Spleen (tissue), 11 donors: ENCODE data around the gene ONECUT3. TPM values are rescaled to one million over a fixed set of nuclear protein-coding genes. Genes with fewer than 3 reads are reported as not detected.

Source experiments
- DNase-seq: peaks from one replicate; pipeline ENCODE4 v3.0.0-alpha.2; 2020
- H3K27ac ChIP-seq, 8 donors: fragments of 200-600 bp; sonication (generic) in 7 of 8; 1 replicate in 4 of 8; 2 replicates in 4 of 8; pipeline versions ENCODE4 v1.5.0 to v1.8.0; 2016 to 2021; ENCODE audit warnings: inconsistent platforms in 4 of 8, mild to moderate bottlenecking in 4 of 8, moderate library complexity in 1 of 8
- H3K27me3 ChIP-seq, 7 donors: fragments of 200-600 bp; sonication (generic) in 6 of 7; replicated peaks in 1 of 7; 1 replicate in 4 of 7; 2 replicates in 3 of 7; pipeline versions ENCODE4 v1.5.0 to v1.8.0; 2016 to 2021; ENCODE audit warnings: inconsistent platforms in 3 of 7, mild to moderate bottlenecking in 1 of 7
- H3K36me3 ChIP-seq, 6 donors: fragments of 200-600 bp; sonication (generic) in 5 of 6; 1 replicate in 4 of 6; 2 replicates in 2 of 6; pipeline versions ENCODE4 v1.5.0 to v1.8.0; 2016 to 2021; ENCODE audit warnings: inconsistent platforms in 2 of 6
- H3K4me1 ChIP-seq, 6 donors: fragments of 200-600 bp; sonication (generic) in 5 of 6; 1 replicate in 3 of 6; 2 replicates in 3 of 6; pipeline versions ENCODE4 v1.5.0 to v1.8.0; 2016 to 2021; ENCODE audit warnings: inconsistent platforms in 3 of 6
- H3K4me3 ChIP-seq, 8 donors: fragments of 200-600 bp; sonication (generic) in 7 of 8; 1 replicate in 4 of 8; 2 replicates in 4 of 8; pipeline versions ENCODE4 v1.5.0 to v1.8.0; 2016 to 2021; ENCODE audit warnings: inconsistent platforms in 4 of 8, mild to moderate bottlenecking in 4 of 8, moderate library complexity in 2 of 8
- H3K9me3 ChIP-seq, 8 donors: fragments of 200-600 bp; sonication (generic) in 7 of 8; 1 replicate in 4 of 8; 2 replicates in 4 of 8; pipeline versions ENCODE4 v1.5.0 to v1.8.0; 2016 to 2021; ENCODE audit warnings: inconsistent platforms in 4 of 8
- POLR2A ChIP-seq, 3 donors: fragments of 450-650 bp; IDR thresholded peaks; one replicate each; pipeline ENCODE4 v1.5.1; 2017; ENCODE audit warnings: antibody characterized with exemption in 3 of 3, mild to moderate bottlenecking in 1 of 3
- POLR2AphosphoS5 ChIP-seq, 3 donors: sonication (generic); formaldehyde crosslinking; IDR thresholded peaks; one replicate each; pipeline ENCODE4 v1.5.1; 2017; ENCODE audit warnings: antibody characterized with exemption in 3 of 3
- WGBS, 5 donors: extraction: QIAGEN DNeasy Blood & Tissue Kit in 3 of 5; methylation state at CpG; one replicate each; pipeline versions ENCODE4 v1.1.5 to v1.1.7; 2013 to 2018; 5-methylcytosine and 5-hydroxymethylcytosine counted together
- intact Hi-C: fragments of 100-400 bp; cut with DNase I; formaldehyde crosslinking; loops from one replicate; pipeline ENCODE4 v1.15.0; 2023; ENCODE audit warnings: low total_unique reads
- polyA plus RNA-seq, 3 donors: library from polyadenylated mRNA; stranded (reverse); fragments of 200-250 nt; gene quantifications; one replicate each; pipeline ENCODE4 v1.2.1, GENCODE V29; 2013
- total RNA-seq, 7 donors: library from RNA; depleted of rRNA in 3 of 7; stranded (reverse); fragments of >200 nt in 3 of 7; fragmentation: NEBNext Ultra II Directional in 4 of 7; extraction: Animal tissue kit (Norgen Biotek cat#: 25700) in 4 of 7; gene quantifications; one replicate each; pipeline versions ENCODE4 v1.1.0 to v1.2.1, GENCODE V29; 2016 to 2021
- TF ChIP-seq, protein P1 (sequence below), 11 experiments: fragments of 200-600 bp in 7 of 11; fragments of 450-650 bp in 4 of 11; sonication (generic) in 4 of 11; IDR thresholded peaks in 8 of 11; conservative IDR thresholded peaks in 3 of 11; 1 replicate in 7 of 11; 2 replicates in 4 of 11; pipeline versions ENCODE4 v1.4.0 to v1.8.0; 2016 to 2021; ENCODE audit warnings: antibody characterized with exemption in 11 of 11, inconsistent platforms in 4 of 11, mild to moderate bottlenecking in 1 of 11
- donor health status: healthy with polysubstance abuse.
- donor health status: DM: no; HTN: no; CAD: no; lungs with moderate emphysema.
- donor health status: DM: no; HTN: no; CAD: no.
- donor health status: Bipolar disorder and iron deficiency.
- donor health status: healthy.
- donor health status: DM: no; HTN: no; CAD: no.
- donor health status: DM: yes; HTN: yes; CAD: no.

ONECUT3 gene
- total and polyA plus RNA-seq, 10 donors = not detected

DNA sequence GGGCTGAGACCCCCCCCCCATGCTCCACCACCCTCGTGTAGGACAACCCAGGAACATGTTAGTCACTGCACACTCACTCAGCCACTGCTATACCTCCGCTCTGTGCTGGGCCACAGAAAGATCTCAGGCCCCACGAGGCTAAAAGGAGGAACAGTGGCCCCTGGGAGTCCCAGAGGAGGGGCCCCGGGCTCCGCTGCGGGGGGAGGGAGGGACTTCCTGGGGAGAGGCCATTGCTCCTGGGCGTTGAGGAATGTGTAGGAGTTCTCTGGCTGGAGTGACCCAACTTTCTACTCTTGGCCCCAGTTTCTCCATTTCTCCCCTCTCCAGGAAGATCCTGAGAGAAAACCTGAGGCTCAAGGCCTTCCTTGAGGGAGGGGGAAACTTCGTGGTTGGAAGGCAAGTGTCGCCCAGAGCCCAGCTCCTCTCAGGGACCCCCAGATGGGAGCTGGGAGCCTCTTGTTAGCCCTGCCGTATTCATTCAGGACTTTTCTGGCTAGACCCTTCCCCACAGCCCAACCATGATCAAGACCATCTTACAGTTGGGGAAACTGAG is 13.6 kb downstream of the ONECUT3 start:
- Histone ChIP-seq H3K4me1 (peaks cover 0 to 17% (median 6%) of the 10 kb centered on the region in 6 donors), H3K36me3 (no peaks in the 10 kb centered on the region), H3K9me3 (peaks cover 0 to 24% (median 17%) of the 10 kb centered on the region in 8 donors), H3K27ac (no peak overlapping the region), H3K27me3 (peaks cover 14 to 100% (median 98%) of the 10 kb centered on the region in 7 donors), H3K4me3 (no peak overlapping the region)
- intact Hi-C loops = loop anchor here (10.0 kb wide), 1 partner anchor 92 kb away; no protein-coding TSS in a partner anchor
- TF ChIP-seq POLR2AphosphoS5 (IDR thresholded peaks at IDR 0.05) = no peak
- TF ChIP-seq POLR2A (IDR thresholded peaks at IDR 0.05) = no peak
- TF ChIP-seq, protein P1, sequence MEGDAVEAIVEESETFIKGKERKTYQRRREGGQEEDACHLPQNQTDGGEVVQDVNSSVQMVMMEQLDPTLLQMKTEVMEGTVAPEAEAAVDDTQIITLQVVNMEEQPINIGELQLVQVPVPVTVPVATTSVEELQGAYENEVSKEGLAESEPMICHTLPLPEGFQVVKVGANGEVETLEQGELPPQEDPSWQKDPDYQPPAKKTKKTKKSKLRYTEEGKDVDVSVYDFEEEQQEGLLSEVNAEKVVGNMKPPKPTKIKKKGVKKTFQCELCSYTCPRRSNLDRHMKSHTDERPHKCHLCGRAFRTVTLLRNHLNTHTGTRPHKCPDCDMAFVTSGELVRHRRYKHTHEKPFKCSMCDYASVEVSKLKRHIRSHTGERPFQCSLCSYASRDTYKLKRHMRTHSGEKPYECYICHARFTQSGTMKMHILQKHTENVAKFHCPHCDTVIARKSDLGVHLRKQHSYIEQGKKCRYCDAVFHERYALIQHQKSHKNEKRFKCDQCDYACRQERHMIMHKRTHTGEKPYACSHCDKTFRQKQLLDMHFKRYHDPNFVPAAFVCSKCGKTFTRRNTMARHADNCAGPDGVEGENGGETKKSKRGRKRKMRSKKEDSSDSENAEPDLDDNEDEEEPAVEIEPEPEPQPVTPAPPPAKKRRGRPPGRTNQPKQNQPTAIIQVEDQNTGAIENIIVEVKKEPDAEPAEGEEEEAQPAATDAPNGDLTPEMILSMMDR (IDR thresholded peaks at IDR 0.05 in 8 of 11, conservative IDR thresholded peaks at IDR 0.05 in 3 of 11) = no peak
- WGBS, 5 donors = 12 to 23% (median 14%) methylated on average over 6 to 10 of the region's 10 CpGs
- DNase-seq = no peak

GRCh38 chr19:1767464-1767933 is 14.2 kb downstream of the ONECUT3 start:
- peak; percentile 87 for DNase-seq
- 2 to 6% (median 5%) methylated on average over 9 to 21 of the region's 21 CpGs for WGBS, 5 donors
- no peak for TF ChIP-seq POLR2A (IDR thresholded peaks at IDR 0.05)
- TF ChIP-seq, protein P1 (IDR thresholded peaks at IDR 0.05 in 8 of 11, conservative IDR thresholded peaks at IDR 0.05 in 3 of 11) = peak; percentile 82 to 97 (median 90)
- TF ChIP-seq POLR2AphosphoS5 (IDR thresholded peaks at IDR 0.05) = peak in 2 of 3 donors; percentile 18 to 24

DNA sequence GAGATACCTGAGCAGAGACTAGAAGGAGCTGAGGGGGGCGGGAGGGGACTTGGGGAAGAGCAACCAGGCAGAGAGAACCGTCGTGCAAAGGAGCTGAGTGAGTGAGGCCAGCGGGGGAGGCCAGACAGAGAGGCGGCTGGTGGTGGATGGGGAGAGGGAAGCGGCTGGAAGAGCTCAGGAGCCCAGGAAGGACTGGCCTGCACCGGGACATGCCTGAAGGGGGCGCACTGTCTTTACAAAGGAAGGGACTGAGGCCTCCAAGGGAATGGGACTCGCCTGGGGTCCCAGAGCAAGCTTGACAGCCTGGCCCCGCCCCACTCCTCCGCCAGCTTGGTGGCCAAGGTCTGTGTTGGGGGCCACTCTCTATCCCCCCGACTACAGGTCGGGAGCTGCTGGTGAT is 14.9 kb downstream of the ONECUT3 start:
- H3K27me3 ChIP-seq = peaks cover 12 to 98% (median 89%) of the 10 kb centered on the region in 7 donors
- no peak overlapping the region for H3K27ac ChIP-seq
- 16 to 25% (median 23%) methylated on average over 13 of the region's 13 CpGs for WGBS, 5 donors
- TF ChIP-seq, protein P1 (IDR thresholded peaks at IDR 0.05 in 8 of 11, conservative IDR thresholded peaks at IDR 0.05 in 3 of 11) = no peak
- TF ChIP-seq POLR2AphosphoS5 (IDR thresholded peaks at IDR 0.05) (no peak), POLR2A (IDR thresholded peaks at IDR 0.05) (no peak)
- intact Hi-C loops = loop anchor here (10.0 kb wide), 1 partner anchor 93 kb away; no protein-coding TSS in a partner anchor
- H3K36me3 ChIP-seq = no peaks in the 10 kb centered on the region
- H3K9me3 ChIP-seq = peaks cover 0 to 25% (median 19%) of the 10 kb centered on the region in 8 donors
- no peak for DNase-seq
- no peak overlapping the region for H3K4me3 ChIP-seq
- H3K4me1 ChIP-seq = peaks cover 0 to 17% (median 6%) of the 10 kb centered on the region in 6 donors

More at GRCh38 chr19:1767464-1767933, 14.2 kb downstream of the ONECUT3 start:
- Histone ChIP-seq H3K9me3 (peaks cover 0 to 25% (median 19%) of the 10 kb centered on the region in 8 donors), H3K27me3 (peaks cover 12 to 100% (median 92%) of the 10 kb centered on the region in 7 donors), H3K27ac (no peak overlapping the region), H3K4me1 (peaks cover 0 to 17% (median 6%) of the 10 kb centered on the region in 6 donors), H3K36me3 (no peaks in the 10 kb centered on the region), H3K4me3 (no peak overlapping the region)
- intact Hi-C loops = loop anchor here (10.0 kb wide), 1 partner anchor 93 kb away; no protein-coding TSS in a partner anchor
